Mucosa of descending colon (tissue), 3 donors: ENCODE data around the gene JAZF1. TPM values are rescaled to one million over a fixed set of nuclear protein-coding genes. Genes with fewer than 3 reads are reported as not detected.

Source experiments
- ATAC-seq: fragments of 200-7000 bp; cut with Tn5 transposase; one replicate; pipeline ENCODE4 v1.9.1; 2020; ENCODE audit warnings: mild to moderate bottlenecking, moderate library complexity
- DNase-seq, 3 donors: peaks; one replicate each; pipeline ENCODE4 v3.0.0-alpha.2; 2020
- H3K36me3 ChIP-seq: fragments of 200-600 bp; one replicate; pipeline ENCODE4 v1.8.0; 2021; ENCODE audit warnings: low read depth, mild to moderate bottlenecking
- H3K4me1 ChIP-seq: fragments of 200-600 bp; one replicate; pipeline ENCODE4 v1.8.0; 2021; ENCODE audit warnings: low read depth, mild to moderate bottlenecking
- H3K4me3 ChIP-seq: fragments of 200-600 bp; one replicate; pipeline ENCODE4 v1.8.0; 2021; ENCODE audit warnings: mild to moderate bottlenecking
- H3K9me3 ChIP-seq: fragments of 200-600 bp; one replicate; pipeline ENCODE4 v1.8.0; 2021; ENCODE audit warnings: mild to moderate bottlenecking
- CTCF ChIP-seq: fragments of 200-600 bp; IDR thresholded peaks from one replicate; pipeline ENCODE4 v1.8.0; 2022; ENCODE audit warnings: antibody characterized with exemption, mild to moderate bottlenecking
- intact Hi-C, 2 donors: fragments of 100-400 bp; cut with DNase I in 1 of 2; cut with micrococcal nuclease in 1 of 2; formaldehyde crosslinking; loops; one replicate each; pipeline versions ENCODE4 v1.11.0 to v1.11.1; 2022; cut with DNase I, micrococcal nuclease
- total RNA-seq, 3 donors: library from RNA; stranded (reverse); fragmentation: NEBNext Ultra II Directional in 2 of 3; extraction: Animal tissue kit (Norgen Biotek cat#: 25700) in 2 of 3; gene quantifications; one replicate each; pipeline versions ENCODE4 v1.2.1 to v1.2.4, GENCODE V29; 2021 to 2023
- donor health status: DM: no; HTN: no; CAD: no; lungs with moderate emphysema.
- donor health status: DM: no; HTN: no; CAD: no.
- donor health status: DM: no; HTN: yes; CAD: no.

The JAZF1 gene
- total RNA-seq, 3 donors from 2014 or later = 4.9 to 68.4 (median 6.4) TPM

- no peaks in the 10 kb centered on the region for H3K36me3 ChIP-seq
- no peaks in the 10 kb centered on the region for H3K4me1 ChIP-seq
- H3K4me3 ChIP-seq = no peak overlapping the region
- TF ChIP-seq CTCF = no peak
- no peak for DNase-seq
- no peaks in the 10 kb centered on the region for H3K9me3 ChIP-seq
- no peak for ATAC-seq
- intact Hi-C loops = no loop called here
These were observed 167.2 kb downstream of the JAZF1 start for GRCh38 chr7:28013441-28013840.

DNA sequence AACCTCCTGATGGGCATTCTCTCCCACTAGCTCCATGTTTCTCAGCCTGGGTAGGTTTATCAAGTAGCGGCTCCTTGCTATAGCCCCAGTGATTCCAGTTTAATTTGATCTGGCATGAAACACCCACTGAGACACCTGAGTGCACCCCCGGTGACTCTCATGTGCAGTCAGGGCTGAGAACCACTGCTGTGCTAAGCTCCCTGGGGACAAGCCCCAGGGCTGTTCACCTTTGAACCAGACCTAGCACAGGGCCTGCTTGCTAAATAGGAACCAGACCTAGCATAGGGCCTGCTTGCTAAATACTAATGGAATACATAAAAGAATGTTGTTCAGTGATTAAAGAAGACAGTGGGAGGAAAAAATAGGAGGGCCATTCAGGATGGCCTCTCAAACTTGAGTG lies 167.6 kb downstream of the JAZF1 start:
- intact Hi-C loops = no loop called here
- TF ChIP-seq CTCF = no peak
- no peaks in the 10 kb centered on the region for H3K9me3 ChIP-seq
- no peaks in the 10 kb centered on the region for H3K4me1 ChIP-seq
- no peaks in the 10 kb centered on the region for H3K36me3 ChIP-seq
- H3K4me3 ChIP-seq = no peak overlapping the region
- ATAC-seq (no peak), DNase-seq (no peak)

GRCh38 chr7:28008911-28009310 lies 171.7 kb downstream of the JAZF1 start:
- H3K36me3 ChIP-seq = no peaks in the 10 kb centered on the region
- no peak overlapping the region for H3K4me3 ChIP-seq
- TF ChIP-seq CTCF = no peak
- ATAC-seq = no peak
- intact Hi-C loops = no loop called here
- no peak for DNase-seq
- no peaks in the 10 kb centered on the region for H3K9me3 ChIP-seq
- no peaks in the 10 kb centered on the region for H3K4me1 ChIP-seq

DNA sequence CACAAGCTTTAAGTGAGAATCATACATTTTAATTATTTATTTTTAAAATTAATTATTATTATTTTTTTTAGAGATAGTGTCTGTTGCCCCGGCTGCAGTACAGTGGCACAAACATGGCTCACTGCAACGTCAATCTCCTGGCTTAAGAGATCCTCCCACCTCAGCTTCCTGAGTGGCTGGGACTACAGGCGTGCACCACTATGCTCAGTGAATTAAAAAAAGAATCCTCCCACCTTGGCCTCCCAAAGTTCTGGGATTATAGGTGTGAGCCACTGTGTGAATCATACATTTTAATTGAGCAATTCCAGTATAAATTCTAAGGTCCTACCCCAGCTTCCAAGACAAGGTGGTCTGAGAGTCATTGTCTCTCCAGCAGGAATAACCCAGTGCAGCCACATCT lies 172.4 kb downstream of the JAZF1 start:
- ATAC-seq (no peak), DNase-seq (no peak)
- Histone ChIP-seq H3K9me3 (no peaks in the 10 kb centered on the region), H3K4me1 (no peaks in the 10 kb centered on the region), H3K4me3 (no peak overlapping the region), H3K36me3 (no peaks in the 10 kb centered on the region)
- no peak for TF ChIP-seq CTCF
- intact Hi-C loops = no loop called here

GRCh38 chr7:28006491-28006890 lies 174.1 kb downstream of the JAZF1 start:
- Histone ChIP-seq H3K36me3 (no peaks in the 10 kb centered on the region), H3K9me3 (no peaks in the 10 kb centered on the region), H3K4me1 (no peaks in the 10 kb centered on the region), H3K4me3 (no peak overlapping the region)
- ATAC-seq (no peak), DNase-seq (no peak)
- intact Hi-C loops = no loop called here
- TF ChIP-seq CTCF = no peak

DNA sequence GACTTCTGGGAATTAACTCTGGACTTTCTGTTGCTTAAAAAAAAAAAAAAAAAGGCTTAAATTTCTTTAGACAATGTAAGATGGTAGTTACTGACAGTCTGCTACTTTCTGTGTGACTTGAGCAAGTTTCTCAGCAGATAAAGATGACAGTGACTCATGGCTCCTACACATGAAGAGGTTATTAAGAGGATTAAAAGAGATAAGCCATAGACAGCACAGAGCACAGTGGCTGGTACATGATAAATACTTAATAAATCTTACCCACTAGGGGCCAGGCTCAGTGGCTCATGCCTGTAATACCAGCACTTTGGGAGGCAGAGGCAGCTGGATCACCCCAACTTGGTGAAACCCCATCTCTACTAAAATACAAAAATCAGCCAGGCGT lies 174.8 kb downstream of the JAZF1 start:
- no peak for ATAC-seq
- no peaks in the 10 kb centered on the region for H3K36me3 ChIP-seq
- DNase-seq = no peak
- H3K9me3 ChIP-seq = no peaks in the 10 kb centered on the region
- no peaks in the 10 kb centered on the region for H3K4me1 ChIP-seq
- intact Hi-C loops = no loop called here
- no peak for TF ChIP-seq CTCF
- no peak overlapping the region for H3K4me3 ChIP-seq
